Fibroblast of upper back skin (primary cell): Measurements from ENCODE around the gene EEF1A2.
"Not testable (repeated sequence)": the region's sequence is repeated elsewhere in the genome, so short reads cannot be mapped to it uniquely, and the experiment has no call there.

Source experiments
- DNase-seq: peaks from one replicate; pipeline ENCODE4 v3.0.0-alpha.2; 2013

The EEF1A2 gene

DNA sequence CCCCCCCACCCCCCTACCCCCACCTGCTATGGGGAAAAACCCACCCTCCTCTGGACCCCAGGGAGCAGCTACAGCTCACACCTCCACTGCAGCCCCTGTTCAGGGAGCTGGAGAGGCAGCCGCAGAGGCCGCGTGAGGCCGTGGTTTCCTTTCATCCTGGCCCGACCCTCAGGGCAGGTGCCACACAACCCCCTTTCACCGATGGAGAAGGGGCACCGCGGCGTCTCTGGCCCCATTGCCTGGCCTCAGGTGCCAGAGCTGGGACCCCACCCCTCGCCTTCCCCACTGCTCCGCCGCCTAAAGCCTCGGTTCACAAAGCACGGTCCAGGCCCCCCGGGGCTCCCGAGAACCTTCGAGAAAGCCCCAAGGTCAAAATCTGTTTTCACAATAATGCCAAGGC is 14.6 kb downstream of the EEF1A2 start:
- DNase-seq: no peak

DNA sequence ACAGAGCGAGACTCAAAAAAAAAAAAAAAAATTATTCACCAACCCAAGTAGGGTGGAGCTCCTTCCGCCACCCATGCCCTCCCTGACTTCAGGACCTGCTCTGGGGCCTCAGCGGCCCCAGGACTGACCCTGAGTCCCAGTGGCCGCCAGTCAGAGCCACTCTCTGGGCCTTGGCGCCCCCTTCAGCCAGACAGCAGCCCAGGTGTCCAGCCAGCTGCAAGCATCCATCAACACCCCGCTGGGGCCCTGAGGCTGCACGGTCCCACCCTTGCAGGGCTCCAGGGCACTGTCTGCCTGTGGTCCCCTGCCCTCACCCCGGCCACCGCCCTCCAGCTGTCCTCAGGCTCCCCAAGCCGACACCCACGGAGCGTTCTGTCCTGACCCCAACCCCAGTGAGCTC is 15.0 kb downstream of the EEF1A2 start:
- DNase-seq: no peak

DNA sequence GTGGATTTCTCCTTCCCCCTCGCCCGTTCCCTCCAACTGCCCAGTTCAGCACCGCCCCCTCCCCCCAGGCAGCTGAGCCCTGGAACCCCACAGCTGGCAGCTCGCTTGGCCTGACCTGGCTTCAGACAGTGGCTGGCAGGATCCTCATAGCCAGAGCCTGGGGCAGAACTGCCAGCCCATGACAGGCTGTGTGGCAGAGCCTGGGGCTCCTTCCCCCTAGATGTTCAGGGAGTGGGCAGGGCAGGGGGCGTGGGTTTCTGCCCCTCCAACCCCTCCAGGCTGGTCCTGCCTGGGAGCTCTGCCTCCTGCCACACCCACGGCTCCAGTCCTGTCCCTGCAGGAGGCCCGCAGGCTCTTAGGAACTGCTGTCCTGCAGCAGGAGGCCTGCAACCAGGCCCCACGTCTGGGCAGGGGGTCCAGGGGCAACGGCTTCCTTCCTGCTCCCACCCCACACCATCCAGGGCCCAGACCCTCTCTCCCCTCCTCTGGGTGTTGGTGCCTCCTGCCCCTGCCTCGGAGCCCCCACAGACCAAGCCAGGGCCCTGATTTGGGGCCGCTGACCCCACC is 16.8 kb downstream of the EEF1A2 start:
- DNase-seq: no peak

DNA sequence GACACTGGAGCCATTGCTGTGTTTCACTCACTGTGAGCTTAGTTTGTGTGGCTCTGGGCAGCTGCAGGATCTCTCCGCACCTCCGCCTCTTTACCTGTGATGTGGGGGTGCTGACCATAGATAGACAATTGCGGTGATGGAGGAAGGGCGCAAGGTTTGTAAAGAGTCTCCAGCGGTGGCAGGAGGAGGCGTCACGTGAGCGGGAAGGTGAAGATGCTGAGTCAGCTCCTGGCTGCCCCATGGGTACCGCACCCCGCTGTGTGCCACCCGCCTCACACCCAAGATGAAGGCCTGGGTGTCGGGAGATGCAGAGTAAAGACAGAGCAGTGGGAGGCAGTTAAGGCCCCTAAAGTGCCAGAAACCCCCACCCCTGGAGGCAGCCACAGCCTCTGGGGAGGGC is 17.4 kb downstream of the EEF1A2 start:
- no peak for DNase-seq

DNA sequence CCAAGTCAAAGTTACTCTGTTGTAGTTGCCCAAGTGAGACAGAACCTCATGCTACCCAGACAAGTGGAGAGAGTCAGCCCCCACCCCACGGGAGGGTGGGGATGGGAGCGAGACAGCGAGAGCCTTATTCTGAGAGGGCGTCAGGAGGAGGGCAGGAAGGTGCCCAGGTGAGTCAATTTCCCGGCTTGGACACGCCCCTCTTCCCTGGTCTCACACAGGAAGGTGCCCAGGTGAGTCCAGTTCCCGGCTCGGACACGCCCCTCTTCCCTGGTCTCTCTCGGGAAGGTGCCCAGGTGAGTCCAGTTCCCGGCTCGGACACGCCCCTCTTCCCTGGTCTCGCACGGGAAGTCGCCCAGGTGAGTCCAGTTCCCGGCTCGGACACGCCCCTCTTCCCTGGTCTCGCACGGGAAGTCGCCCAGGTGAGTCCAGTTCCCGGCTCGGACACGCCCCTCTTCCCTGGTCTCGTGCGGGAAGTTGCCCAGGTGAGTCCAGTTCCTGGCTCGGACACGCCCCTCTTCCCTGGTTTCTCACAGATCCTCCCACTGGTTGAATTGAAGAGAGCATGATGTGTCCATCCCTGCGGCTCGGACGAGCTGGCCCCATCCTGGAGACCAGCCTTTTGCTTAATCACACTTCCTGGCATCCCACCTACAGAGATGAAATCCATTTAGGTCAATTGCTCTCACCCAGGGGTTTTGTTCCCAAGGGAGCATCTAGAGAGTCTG is 19.0 kb downstream of the EEF1A2 start:
- not testable (repeated sequence) for DNase-seq

DNA sequence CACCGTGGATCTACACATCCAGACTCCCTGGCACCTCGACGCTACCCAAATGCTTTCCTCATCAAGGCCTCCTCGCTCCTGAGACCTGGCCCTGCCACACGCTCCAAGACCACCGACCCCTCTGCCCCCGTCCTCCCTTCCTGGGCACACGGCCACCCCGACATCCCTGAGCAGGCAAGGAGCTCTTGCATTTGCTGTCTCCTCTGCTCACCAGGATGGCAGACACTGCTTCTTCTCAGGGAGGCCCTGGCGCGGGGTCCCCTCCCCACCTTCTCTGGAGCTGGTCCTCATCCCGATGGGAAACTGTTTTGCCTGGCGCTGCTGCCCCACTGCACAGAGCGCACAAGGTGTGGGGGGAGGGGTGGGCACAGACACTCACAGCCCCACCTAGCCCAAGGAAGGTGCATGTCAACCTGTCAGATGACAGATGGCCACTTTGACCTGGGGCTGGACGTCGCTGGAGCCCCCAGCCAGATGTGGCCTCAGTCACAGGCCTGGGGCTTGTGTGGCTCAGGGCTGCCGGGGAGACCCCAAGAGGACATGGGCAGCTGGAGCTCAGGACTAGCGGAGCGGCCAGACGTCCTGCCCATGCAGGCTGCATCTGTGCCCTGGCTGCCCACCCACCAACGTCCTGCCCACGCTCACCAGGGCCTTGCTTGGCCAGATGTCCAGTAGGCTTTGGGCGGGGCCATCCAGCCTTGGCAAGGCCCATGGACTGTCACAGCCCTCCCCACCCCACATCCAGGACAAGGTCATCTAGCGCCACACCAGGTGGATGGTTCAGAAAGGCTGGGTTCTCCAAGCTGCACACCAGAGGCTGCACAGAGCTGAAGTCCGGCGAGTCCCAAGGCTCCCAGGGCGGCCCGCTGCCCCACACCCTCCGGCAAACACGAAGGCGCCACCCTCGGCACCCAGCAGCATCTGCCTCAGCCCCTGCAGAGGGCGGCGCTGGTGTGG is 20.3 kb downstream of the EEF1A2 start:
- no peak for DNase-seq

DNA sequence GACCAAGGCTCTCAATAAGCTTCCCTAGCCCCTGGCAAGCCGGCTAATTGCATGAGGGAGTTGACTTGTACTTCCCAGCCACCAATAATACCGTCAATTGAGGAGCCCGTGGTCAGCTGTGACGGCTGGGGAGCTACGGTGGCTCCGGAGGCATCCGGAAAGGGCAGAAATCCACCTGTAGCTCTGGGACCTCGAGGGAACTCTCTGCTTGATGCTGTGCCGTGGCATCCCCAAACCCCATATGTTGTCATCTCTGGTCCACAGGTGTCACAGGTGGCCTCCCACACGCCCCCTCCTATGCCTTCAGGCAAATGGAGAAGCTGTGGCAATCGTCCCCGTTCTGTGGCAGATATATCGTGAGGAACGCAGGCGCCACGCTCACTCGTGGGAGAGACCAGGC is 20.9 kb downstream of the EEF1A2 start:
- DNase-seq: no peak

DNA sequence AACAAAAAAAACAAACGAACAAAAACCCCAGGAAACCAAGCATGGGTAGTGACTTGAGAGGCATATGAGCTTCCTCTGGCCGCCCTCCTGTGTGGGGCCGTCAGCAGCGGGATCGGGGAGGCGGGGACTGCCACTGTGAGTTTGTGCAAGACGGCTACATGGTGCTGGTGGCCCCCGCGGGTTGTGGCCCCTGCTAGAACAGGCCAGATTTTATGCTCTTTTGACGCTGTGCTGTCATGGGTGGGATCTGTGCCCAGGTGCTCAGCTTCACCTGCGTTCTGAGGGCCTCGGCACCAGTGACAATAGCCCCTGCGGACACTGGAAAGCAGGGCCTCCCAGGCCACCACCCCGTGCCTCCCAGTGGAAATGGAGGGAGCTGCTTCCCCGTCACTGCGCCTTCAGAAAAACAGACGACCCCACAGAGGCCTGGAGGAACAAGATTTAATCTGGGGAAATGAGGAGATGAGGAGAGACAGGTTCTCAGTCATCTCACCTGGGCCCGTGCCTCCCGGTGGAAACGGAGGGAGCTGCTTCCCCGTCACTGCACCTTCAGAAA is 21.7 kb downstream of the EEF1A2 start:
- DNase-seq: no peak

DNA sequence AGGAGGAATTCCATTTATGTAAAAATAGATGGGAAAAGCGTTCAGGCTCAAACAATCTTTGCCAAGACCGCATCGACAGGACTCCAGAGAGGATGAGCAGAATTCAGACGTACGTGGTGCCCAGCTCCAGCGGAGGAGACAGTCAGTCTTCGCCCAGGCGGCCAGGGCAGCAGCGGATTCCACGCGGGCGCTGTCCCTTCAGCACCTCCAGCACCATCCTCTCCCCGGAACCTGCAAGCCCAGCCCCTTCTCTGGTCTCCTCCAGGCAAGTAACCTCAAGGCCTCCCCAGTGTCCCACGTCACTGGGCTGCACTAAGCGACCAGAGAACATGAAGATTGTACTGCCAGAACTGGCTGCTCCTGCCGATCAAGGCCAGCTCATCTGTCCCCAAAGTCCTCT is 23.7 kb downstream of the EEF1A2 start:
- peak; percentile 6 for DNase-seq

DNA sequence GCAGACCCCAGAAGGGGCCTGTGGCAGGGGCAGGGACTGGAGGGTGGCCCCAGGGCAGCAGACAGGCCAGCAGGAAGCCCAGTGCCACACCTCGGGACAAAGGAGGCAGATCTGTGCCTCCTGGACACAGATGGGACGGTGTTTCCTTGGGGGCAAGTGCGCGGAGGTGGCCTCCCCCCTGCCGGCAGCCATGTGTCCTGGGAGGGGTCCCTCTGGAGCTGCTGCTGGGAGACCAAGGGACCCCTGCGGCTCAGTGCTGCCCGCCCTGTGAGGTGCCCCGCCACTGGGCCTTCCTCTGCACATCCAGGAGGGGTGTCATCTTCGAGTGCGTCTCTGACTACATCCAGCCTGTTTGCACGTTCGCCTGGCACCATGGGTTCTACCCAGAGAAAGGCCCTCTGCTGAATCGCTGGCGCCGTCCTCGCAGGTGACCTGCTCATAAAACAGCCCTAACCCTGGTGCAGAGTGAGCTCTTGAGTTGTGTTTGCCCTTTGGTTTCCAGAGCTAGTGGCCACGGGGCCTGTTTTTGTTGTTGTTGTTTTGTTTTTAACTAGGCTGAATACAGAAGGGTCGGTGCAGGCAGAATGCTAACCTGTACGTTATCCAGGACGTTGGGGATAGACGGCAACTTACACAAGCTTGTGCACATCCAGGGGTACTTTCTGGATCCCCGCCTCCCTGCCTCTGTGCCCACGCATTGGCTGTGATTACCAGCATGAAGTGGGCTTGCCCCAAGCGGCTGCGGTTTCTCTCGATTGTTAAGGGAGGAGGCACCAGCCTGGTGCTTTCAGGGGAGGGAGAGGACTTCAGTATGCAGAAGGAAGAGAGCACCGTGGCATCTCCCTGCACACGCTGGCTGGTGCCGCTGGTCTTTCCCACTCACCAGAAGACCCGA is 25.1 kb downstream of the EEF1A2 start:
- no peak for DNase-seq

DNA sequence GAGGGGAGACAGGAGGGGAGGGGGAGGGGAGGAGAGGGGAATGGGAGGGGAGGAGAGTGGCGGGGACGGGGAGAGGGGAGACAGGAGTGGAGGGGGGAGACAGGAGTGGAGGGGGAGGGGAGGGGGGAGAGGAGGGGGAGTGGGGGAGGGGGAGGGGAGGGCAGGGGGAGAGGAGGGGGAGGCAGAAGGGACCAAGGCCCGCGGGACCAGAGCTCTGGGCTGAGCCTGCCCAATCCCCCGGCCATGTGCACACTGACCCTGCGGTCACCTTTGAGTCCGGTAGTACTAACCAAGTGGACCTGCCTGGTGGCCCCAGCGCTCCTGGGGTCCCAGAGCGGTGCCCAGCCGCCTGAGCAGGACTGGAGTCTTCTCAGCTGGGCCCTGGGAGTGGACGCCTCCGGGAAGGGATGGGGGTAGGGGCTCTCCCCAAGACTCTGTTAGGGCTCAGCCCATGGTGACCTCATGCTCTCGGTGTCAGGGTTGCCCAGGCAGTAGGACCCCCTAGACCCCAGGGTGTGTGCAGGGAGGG is 26.0 kb downstream of the EEF1A2 start:
- DNase-seq: no peak

DNA sequence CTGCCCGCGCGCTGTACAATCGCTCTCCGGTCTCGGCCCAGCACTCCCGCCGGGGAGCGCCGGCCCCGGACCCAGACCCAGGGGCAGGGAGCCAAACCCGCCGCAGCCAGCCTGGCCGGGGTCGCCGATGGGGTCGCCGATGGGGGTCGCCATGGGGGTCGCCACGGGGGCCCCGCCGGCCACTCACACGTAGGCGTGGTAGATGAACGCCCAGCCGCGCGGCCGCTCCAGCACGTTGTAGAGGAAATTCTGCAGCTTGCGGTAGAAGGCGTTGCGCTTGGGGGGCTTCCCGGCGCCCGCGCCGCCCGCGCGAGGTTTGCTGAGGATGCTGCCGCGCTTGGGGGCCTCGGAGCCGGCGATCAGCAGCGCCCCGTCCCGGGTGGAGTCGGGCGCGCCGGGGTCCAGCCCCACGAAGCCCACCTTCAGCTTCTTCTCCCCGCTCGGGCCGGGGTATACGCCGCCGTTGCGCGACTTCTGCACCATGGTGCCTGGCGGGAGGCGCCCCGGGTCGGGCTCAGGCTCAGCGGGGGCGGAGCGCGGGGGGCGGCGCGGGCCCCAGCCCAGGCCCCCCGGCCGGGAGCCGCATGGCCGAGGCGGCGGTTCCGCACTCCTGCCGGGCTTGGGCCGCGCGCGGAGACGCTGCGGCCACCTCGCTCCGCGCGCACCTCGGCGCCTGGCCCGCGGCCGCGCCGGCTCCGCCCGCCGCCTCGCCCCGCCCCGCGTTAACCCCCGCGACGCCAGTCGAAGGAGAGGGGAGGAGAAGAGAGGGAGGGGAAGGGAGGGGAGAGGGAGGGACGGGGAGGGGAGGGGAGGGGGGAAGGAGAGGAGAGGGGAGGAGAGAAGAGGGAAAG is 26.7 kb downstream of the EEF1A2 start, which contains the start of gene KCNQ2:
KCNQ2 (minus strand) TSS at position 675 of the 851 bp plus-strand sequence; CDS start at position 483, 192 bp downstream.
- no peak for DNase-seq

DNA sequence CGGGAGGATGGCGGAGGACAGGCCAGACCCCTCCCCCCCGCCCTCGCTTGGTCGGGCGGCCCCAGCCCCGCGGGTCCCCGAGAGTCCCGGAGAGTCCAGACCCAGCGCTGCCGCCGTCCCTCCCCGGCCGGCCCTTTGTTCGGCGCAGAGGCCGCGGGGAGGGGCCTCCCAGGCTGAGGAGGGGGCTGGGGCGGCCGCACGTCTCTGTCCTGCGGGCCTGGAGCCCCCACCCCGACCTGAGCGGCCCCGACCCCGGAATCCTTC is 27.2 kb downstream of the EEF1A2 start:
- no peak for DNase-seq

DNA sequence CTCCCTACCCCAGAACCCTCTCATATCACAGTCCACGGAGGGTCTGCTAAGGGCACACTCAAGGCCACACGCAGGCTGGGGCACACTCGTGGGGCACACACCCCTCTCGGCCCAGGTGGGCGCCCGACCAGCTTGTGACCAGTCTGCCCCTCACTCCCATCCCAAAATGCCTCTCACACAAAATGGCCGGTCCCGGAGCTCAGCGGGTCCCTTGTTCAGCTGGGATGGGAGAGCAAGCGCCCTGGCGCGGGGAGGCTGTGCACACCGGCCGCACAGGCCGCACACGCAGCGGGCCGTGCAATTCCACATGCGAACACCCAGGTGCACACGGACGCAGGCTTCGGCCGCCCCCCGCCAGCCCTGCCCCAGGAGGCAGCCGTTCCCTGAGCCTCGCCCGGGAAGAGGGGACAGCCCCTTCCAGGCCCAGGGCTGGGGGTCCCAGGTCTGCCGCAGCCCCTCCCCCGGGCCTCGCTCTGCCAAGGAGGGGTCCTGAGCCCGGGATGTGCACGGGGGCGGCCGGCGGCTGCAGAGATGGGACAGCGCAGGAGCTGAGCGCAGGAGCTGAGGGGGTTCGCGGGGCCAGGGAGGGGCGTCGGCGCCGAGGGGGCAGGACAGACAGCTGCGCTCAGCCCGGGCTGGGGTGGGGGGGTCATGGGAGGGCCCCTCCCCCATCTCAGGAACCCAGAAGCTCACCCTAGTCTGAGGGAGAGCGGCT is 27.7 kb downstream of the EEF1A2 start:
- no peak for DNase-seq

DNA sequence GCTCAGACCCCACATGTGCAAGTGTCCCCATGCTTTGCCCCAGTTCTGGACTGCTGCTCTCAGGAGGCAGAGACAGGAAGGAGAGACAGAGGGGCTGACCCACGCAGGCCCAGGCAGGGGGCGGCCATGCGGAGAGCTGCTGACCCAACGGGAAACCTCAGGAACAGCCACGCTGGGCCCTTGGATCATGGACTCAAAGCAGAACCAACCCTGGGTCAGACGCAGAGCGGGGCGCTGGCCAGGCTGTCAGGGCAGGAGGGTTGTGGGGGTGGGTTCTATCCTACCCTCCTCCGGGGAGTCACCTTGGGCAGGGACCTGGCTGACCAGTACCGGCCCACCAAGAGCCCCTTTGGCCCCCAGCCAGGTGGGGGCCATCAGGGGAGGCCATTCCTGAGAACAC is 28.5 kb downstream of the EEF1A2 start:
- no peak for DNase-seq

DNA sequence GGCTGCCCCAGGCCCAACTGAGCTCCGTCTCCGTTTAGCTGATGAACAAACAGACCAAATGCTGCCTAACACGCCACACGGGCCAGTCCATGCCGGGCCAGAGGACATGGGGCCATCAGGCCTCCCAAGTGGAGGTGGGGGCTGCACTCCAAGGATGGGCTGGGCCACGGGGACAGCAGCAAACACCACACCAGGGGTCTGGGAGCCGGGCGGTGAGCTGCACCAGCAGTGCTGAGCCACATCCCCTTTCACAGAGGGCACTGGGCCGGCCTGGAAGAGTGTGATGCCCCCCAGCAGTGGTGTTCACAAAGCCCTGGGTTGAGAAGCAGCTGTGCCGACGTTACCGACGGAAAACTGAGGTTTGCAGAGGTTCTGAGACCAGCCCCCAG is 29.2 kb downstream of the EEF1A2 start:
- no peak for DNase-seq

DNA sequence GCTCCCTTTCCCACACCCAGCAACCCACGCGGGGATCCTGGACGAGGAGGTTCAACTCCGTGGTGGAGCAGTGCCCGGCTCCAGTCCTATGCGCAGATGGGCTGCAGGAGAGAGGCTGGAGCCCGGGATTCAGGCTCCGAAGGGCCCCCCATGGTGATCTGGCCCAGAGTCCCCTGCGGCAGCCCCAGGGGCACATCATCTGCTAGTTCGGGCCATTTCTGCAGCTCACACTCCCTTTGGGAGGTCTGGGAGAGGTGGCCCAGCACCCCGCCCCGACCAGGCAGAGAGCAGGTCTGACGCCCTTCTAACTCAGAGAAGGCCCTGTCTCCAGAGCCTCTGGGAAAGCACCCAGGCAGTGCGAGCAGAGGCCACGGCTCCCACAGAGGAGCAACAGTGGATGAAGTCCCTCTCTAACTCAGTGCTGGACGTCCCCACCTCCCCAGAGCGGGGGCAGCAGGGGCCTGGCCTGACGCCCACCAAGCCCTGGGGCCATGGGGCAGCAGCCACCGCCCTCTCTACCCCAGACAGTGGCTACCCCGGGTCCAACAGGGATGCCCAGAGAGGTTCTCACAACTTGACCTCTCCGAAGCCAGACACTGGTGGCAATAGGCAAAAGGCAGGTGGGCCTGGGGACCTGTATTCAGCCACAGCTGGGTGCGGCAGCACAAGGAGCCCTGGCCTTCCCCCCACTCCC is 29.7 kb downstream of the EEF1A2 start:
- DNase-seq: no peak

DNA sequence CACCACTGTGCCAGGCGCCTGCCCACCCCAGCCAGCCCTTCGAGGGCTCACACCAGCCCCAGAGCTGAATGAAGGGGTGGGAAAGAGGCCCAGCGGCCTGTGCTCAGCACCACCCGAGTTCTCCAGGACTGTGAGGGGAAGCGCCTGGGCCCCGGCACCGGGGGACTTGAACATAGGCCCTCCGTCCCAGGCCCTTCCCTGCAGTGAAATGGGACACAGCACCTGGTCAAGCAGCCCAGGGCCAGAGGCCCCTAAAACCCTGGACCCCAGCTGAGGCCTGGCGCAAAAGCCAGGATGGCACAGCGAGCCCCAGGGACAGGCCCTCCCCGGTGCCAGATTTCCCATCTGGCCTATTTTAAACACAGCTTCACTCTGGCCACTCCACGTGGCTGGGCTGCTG is 30.5 kb downstream of the EEF1A2 start:
- no peak for DNase-seq

DNA sequence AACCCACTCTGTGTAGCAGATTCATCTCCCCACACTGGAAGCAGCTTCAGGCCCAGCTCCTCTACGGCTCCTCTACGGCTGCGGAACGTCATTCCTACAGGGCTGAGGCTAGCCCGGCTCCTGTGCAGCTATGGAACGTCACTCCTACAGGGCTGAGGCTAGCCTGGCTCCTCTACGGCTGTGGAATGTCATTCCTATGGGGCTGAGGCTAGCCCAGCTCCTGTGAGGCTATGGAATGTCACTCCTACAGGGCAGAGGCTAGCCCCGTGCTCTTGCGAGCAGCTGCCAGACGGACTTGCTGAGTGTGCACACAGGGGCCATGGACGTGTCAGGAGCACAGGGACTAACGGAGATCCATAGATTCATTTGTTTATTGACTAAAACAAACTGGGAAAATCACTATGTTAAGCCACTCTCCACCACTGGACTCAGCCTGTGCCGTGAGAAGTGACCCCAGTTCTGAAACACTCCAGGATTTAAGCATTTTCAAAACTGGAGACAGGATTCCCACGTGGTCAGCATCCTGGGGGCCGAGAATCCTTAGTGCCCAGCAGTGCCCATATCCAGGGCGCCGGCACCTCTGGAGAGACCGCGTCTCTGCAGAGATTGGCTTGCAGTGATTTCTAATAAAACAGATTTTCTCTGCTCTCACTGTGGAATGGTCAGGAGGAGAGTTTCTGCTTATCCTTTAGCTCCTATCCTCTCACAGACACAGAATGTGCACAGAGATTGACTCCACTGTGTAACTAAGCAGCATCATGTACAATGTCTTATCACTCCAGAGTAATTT is 31.4 kb downstream of the EEF1A2 start:
- DNase-seq: no peak
